ENCODE data around the gene ST8SIA1.
A peak's percentile ranks its signal among the peaks of the same experiment; 100 is the strongest.

Gene ST8SIA1

GRCh38 chr12:22329621-22330020, 4.9 kb downstream of the ST8SIA1 start:
- no peak for DNase-seq

GRCh38 chr12:22325218-22325617, 9.3 kb downstream of the ST8SIA1 start:
- DNase-seq: no peak

DNA sequence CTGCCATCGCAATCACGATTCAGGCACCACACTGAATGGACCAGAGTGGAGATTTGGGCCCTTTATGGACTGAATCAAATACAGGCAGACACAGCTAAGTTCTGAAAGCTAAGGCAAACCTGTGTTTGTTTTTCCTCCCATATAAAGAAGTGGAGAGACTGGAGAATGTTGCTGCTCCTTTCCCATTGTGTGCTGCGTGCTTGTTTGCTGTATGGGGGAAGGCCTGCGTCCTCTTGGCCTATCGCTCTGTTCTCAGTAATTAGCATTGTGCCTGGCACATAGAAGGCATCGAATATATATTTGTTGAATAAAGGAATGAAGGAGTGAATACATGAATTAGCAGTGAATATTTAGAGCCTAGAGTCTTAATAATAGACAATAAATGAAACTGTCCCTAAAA, 12.4 kb downstream of the ST8SIA1 start:
- no peak for DNase-seq

DNA sequence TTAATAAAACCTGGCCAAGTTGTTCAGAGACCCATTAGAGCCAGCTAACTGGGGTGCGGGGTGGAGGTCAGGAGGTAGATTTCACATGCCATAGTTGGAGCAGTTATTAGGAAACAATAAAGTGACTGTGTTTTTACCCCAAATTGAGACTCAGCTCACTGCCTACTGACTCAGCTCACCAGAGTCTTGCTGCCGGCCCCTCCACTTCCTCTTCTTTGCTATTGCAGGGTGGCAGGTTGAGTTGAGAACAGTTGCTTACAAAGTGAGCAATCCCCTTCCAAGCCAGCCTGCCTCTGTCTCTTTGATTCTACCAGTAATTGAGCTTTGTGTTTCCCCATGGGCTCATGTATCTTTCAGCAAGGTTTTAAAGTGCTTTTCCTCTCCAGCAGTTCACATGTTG, 12.9 kb downstream of the ST8SIA1 start:
- peak in 1 of 2 experiments; percentile 35 for DNase-seq

GRCh38 chr12:22321018-22321605, 13.4 kb downstream of the ST8SIA1 start:
- no peak for DNase-seq

- DNase-seq: no peak
Observed at GRCh38 chr12:22318108-22318737, 16.3 kb downstream of the ST8SIA1 start.

DNA sequence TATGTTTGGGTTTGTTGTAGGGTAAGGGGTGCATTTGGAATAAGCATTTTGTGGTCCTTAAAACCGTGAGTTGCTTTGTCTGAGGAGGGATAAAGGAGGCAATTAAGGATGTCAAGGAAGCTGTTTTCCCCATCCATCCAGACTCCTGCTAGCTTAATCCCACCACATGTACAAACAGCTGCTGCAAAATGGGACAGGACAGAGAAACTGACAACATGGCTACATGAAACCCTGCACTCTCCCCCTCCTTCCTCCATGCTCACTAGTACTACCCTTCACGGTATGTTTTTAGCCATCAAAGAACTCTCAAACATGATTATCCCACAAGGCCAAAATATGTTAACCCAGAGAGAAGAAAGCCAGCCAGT, 20.6 kb downstream of the ST8SIA1 start:
- DNase-seq: no peak

- no peak for DNase-seq
Observed at GRCh38 chr12:22313286-22313962, 21.1 kb downstream of the ST8SIA1 start.

GRCh38 chr12:22312336-22312735, 22.2 kb downstream of the ST8SIA1 start:
- no peak for DNase-seq

DNA sequence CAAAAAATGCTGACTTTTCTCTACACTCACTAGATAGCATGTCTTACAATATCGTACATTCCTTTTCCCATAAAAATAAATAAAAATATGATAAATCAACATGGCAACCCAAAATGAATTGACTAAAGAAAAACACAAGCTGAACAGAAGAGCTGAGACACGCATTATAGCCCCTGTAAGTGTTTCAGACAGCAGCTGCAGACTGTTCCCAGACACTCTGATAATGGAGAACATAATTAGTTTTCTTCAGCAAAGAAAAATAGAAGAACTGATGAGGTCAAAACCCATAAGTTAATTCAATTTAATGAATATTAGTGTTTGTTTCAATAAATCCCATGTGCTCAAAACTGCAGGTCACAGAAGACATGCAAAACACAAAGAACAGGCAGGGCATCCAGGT, 23.8 kb downstream of the ST8SIA1 start:
- DNase-seq: no peak

- DNase-seq: no peak
Observed at GRCh38 chr12:22310275-22310674, 24.2 kb downstream of the ST8SIA1 start.

- DNase-seq: no peak
Observed at GRCh38 chr12:22307811-22308210, 26.7 kb downstream of the ST8SIA1 start.

DNA sequence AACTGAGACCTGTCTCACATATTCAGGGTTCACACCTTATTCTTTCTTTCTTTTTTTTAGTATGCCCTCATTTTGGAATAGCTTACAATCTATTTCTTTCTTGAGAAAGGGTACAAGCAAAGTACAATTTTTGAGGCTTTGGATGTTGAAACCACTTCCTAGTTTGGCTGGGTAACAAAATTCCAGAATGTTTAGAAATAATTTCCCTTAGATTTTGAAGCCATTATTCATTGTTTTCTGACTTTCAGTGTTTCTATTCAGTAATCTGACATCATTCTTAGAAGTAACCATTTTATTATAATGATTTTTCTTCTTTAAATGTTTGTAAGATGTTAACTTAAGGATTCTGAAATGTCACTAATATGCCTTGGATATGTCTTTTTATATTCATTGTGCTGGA, 28.2 kb downstream of the ST8SIA1 start:
- no peak for DNase-seq

DNA sequence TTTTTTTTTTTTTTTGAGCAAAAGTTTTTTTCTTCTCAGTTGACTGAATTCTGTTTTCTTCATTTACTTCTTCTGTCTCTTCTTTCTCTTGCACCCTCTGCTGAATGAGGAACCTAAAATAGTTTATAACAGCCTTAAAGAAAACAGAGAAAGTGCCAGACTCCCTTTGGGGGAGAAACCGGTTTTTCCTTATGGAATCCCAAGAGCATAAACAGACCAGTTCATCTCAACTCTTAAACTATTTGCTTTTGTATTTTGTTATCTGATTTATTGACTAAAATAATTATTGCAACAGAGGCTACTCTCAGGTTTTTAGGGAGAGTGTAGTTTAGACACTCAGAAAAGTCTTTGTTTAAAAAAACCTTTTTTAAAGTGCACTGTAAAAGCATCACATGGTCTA, 30.2 kb downstream of the ST8SIA1 start:
- DNase-seq: no peak

DNA sequence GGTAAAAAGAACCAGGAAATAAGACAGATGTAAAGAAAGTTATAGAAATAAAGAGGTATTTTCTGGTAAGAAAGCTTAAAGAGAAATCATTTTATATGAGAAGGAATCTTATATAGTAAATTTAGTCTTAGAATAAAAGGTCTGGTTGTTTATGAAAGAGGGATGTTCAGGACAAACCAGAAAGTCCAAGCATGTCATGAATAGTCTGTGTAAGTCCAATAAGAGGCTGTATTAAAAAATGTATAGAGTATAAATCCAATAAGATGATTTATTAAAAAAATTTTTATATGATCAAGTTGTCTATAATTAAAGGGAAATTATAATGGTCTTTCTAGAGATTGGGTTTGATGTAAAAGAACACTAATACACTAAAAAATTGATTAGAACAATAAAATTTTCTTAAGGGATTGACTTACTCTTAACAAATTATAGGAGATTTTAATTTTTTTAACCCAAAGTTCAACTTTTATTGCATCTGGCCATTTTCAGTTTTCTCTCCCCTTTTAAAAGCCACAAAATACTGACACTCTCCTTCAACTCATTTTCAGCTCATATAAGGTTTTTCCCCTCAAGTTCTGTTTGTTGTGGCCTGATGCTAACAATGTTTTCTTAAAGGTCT, 35.1 kb downstream of the ST8SIA1 start:
- no peak for DNase-seq

DNA sequence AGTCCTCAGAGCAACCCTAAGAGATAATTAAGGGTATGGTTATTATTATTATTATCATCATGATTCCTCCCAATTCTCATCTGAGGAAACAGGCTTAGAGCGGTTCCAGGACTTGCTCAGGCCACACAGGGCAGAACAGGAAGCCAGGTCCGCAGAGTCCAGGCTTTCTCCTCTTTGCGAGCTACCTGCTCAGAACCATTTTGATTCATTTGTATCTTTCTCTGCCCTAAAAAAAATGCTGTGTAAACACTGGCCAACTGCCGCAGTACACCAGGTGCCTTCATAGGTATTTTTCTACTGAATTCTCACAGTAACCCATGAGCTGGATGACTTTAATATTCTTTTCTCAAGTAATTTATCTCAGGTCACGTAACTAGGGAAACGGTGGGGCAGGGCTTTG, 45.3 kb downstream of the ST8SIA1 start:
- no peak for DNase-seq

DNA sequence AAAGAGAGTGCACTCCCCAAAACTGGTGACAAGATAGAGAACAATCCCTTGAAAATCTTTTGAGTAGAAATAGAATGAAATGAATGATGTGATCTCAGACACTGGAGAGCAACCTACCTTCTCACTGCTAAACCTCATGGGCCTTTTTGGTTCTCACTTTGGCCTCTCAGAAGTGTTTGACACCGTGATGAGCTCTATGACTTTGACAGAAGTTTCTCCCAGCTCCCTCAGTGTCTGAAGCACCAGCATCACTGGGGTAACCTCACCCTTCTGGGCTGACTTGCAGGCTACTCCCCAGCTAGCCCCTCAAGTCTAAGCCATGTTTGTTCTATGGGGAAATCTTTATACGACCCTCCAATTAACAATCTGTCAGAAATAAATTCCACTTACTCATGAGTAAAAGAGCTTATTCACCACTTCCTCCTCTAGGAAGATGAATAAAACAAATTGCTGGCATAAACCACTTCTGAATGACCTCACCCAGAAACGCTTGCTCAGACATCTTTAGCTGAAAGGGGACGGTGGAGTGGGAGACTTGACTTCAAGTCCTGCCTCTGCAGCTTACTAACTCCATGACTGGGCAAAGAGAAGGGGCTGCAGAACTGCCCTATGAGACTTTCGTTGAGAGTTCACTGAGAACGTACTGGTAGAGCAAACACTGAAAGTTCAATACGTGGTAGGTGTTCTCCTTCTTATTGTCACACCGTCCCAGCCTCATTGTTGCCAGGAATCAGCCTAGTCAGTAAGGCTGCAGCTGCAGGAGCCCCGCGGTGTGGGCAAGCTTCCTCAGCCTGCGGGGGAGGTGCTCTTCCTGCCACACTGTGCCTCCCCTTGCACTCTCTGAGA, 46.5 kb downstream of the ST8SIA1 start:
- DNase-seq: peak; percentile 59 to 64

DNA sequence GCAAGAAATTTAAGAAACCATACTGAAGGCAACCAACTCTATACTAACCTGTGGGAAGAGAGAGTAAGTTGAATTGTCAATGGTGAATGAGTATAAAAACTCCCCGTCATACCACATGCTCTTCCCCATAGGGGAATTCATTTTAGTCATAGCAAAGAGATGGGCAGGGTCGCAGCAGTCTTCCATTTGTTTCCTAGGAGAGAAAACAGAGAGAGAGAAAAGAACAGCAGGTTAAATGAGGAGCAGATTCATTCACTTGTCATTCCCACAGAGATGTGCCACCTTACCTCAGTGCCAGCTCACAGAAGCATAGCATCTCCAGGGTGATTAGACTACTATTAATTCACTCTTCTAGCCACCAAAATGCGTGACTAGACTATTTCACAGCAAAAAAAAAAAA, 47.4 kb downstream of the ST8SIA1 start:
- no peak for DNase-seq

GRCh38 chr12:22286569-22286968, 47.9 kb downstream of the ST8SIA1 start:
- DNase-seq: no peak

GRCh38 chr12:22285846-22286245, 48.7 kb downstream of the ST8SIA1 start:
- no peak for DNase-seq

DNA sequence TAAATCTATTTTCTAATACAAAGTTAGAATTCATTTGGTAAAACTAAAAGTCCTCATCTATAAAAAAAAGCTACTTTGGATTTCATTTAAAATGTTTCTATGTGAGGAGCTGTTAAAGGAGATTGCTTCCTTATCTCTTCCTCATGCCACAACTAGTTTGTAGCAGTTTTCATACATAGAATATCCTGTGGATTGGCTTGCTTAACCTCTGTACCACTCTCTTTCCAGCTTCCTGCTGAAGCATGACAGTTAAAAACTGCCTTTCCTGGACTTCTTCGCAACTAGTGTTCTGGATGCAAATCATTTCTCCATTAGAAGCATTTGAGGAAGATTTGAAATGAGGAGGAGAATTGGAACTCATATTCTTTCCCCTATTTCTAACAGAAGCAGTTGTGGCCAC, 49.6 kb downstream of the ST8SIA1 start:
- no peak for DNase-seq

DNA sequence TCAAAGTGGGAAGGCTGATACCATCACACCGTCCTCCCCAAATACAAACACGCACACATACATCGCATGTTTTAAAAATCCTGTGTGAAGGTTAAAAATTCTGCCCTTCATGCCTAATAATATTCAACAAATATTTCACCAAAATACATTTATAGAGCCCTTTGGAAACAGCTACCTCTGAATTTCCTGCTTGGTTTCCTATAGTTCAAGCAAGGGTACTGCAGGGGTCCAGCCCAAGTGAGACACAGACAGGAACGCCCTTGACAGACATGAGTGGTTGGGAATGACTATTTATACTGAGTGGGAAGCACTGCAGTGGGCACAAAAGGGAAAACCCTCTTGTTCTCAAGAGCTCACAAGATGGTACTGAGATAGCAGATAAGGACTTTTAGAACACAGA, 51.0 kb downstream of the ST8SIA1 start:
- DNase-seq: no peak

DNA sequence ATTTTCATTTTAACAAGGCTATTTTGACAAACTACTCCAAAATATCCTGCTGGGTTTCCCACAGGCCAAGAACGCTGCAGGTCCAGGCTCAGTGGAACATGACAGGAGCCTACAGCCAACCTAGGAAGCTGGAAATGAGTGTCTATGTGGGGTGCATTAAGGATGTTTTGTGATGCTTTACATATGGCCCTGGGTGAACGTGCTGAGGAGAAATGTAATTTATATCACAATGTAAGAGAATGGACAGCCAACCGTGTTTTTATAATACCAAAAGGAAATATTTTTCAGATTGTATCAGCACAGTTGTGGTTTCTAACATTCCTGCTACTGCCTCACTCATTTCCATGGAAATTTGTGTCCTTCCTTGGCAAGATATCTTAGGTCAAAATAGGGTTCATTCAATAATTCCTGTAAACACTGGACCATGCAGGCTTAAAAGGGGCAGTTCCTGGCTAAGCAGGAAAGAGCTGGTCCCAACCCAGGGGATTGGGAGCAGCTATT, 51.5 kb downstream of the ST8SIA1 start:
- no peak for DNase-seq
